Esophagus squamous epithelium (tissue), 5 donors: ENCODE measurements around the gene HLA-DPB1. TPM values are rescaled to one million over a fixed set of nuclear protein-coding genes. Genes with fewer than 3 reads are reported as not detected.
A peak's percentile ranks its signal among the peaks of the same experiment; 100 is the strongest.

Experiments
- DNase-seq: peaks from one replicate; lab custom pipeline; 2025; lab: John Stamatoyannopoulos, UW
- H3K27ac ChIP-seq, 4 donors: fragments of 200-600 bp; sonication (generic); one replicate each; pipeline ENCODE4 v1.5.1; 2016 to 2019; ENCODE audit warnings: mild to moderate bottlenecking in 1 of 4
- H3K27me3 ChIP-seq, 4 donors: fragments of 200-600 bp; sonication (generic); 1 replicate in 3 of 4; 2 replicates in 1 of 4; pipeline versions ENCODE4 v1.5.1 to v1.6.0; 2017 to 2021; ENCODE audit warnings: antibody characterized with exemption in 1 of 4
- H3K36me3 ChIP-seq, 3 donors: fragments of 200-600 bp; sonication (generic); one replicate each; pipeline ENCODE4 v1.5.1; 2016 to 2019
- H3K4me1 ChIP-seq, 3 donors: fragments of 200-600 bp; sonication (generic); one replicate each; pipeline ENCODE4 v1.5.1; 2017 to 2019
- H3K4me3 ChIP-seq, 4 donors: fragments of 200-600 bp; sonication (generic); 1 replicate in 3 of 4; 2 replicates in 1 of 4; pipeline ENCODE4 v1.5.1; 2016 to 2019; ENCODE audit warnings: mild to moderate bottlenecking in 2 of 4, moderate library complexity in 1 of 4
- H3K9me3 ChIP-seq, 3 donors: fragments of 200-600 bp; sonication (generic); one replicate each; pipeline ENCODE4 v1.5.1; 2016 to 2019
- POLR2A ChIP-seq, 4 donors: fragments of 450-650 bp; IDR thresholded peaks; one replicate each; pipeline ENCODE4 v1.6.1; 2017; ENCODE audit warnings: antibody characterized with exemption in 4 of 4, mild to moderate bottlenecking in 4 of 4, moderate library complexity in 3 of 4
- WGBS, 2 donors: methylation state at CpG; one replicate each; pipeline ENCODE4 v1.1.5; 2018; 5-methylcytosine and 5-hydroxymethylcytosine counted together
- intact Hi-C: fragments of 100-400 bp; cut with DNase I; formaldehyde crosslinking; loops from one replicate; pipeline ENCODE4 v1.15.0; 2022
- total RNA-seq, 4 donors: library from RNA; depleted of rRNA; stranded (reverse); fragments of >200 nt; gene quantifications; one replicate each; pipeline ENCODE4 v1.1.0, GENCODE V29; 2016
- TF ChIP-seq, protein P1 (sequence below), 6 experiments: fragments of 450-650 bp in 4 of 6; fragments of 200-600 bp in 2 of 6; sonication (generic) in 2 of 6; IDR thresholded peaks; one replicate each; pipeline ENCODE4 v1.5.1; 2016 to 2019; ENCODE audit warnings: antibody characterized with exemption in 6 of 6, mild to moderate bottlenecking in 4 of 6, moderate library complexity in 4 of 6
- donor health status: DM: yes; HTN: yes; CAD: no.

HLA-DPB1 gene
- total RNA-seq, 4 donors from 2014 or later = 3.2 to 96.9 (median 45.3) TPM

DNA sequence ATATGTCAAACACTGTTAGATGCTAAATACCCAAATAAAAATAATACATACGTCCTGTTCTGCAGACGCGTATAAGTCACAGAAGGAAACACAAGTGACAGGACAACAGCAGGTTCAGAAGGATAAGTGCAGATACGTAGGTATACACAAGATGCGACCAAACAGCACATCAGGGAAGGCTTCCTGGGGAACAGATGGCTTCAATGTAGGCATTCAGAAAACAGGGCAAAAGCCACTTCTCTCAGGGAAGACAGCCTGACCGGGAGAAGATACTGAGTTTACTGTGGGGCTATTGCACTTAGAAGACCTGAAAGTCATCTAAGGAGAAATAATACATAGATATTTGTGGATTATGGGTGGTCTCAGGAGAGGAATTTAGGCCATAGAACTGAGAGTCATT is 4.2 kb upstream of the HLA-DPB1 start:
- no peaks in the 10 kb centered on the region for H3K4me1 ChIP-seq
- no peak for DNase-seq
- intact Hi-C loops = no loop called here
- H3K36me3 ChIP-seq = peaks cover 0 to 21% (median 0%) of the 10 kb centered on the region in 3 donors
- no peaks in the 10 kb centered on the region for H3K9me3 ChIP-seq
- H3K27me3 ChIP-seq = no peaks in the 10 kb centered on the region
- TF ChIP-seq POLR2A (IDR thresholded peaks at IDR 0.05) = no peak
- TF ChIP-seq, protein P1, sequence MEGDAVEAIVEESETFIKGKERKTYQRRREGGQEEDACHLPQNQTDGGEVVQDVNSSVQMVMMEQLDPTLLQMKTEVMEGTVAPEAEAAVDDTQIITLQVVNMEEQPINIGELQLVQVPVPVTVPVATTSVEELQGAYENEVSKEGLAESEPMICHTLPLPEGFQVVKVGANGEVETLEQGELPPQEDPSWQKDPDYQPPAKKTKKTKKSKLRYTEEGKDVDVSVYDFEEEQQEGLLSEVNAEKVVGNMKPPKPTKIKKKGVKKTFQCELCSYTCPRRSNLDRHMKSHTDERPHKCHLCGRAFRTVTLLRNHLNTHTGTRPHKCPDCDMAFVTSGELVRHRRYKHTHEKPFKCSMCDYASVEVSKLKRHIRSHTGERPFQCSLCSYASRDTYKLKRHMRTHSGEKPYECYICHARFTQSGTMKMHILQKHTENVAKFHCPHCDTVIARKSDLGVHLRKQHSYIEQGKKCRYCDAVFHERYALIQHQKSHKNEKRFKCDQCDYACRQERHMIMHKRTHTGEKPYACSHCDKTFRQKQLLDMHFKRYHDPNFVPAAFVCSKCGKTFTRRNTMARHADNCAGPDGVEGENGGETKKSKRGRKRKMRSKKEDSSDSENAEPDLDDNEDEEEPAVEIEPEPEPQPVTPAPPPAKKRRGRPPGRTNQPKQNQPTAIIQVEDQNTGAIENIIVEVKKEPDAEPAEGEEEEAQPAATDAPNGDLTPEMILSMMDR (IDR thresholded peaks at IDR 0.05) = no peak
- no peak overlapping the region for H3K27ac ChIP-seq
- 62 to 86% methylated on average over 6 of the region's 6 CpGs for WGBS, 2 donors
- peak overlapping the region in 2 of 4 donors; percentile 31 to 63 for H3K4me3 ChIP-seq

DNA sequence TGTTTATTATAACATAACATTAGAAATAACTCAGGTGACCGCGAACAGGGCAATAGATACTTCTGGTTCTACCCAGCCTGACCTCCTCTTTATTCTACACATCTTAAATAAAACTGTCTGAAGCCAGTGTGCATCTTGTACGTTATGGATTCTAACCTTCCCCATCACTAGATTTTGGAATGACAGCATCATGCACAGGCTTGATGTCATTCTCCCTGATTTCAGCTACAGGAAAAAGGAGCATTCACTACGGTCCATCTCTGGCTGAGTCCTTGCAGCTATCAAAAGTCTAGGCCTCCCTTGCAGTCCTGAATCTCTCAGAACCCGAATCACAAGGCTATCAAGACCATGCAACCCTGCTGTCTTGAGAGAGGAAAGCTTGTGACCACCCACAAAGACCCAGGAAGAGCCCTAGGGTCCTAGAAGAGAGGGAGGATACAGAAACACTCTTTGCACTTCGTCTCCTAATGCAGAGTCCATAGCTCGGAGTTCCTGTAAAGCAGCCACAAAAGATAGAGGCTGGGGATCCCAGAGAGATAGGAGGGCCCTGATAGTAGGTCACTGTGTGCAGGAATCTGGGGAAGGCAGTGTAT is 3.2 kb upstream of the HLA-DPB1 start:
- peak overlapping the region in 3 of 4 donors; percentile 31 to 63 (median 33) for H3K4me3 ChIP-seq
- DNase-seq = no peak
- H3K4me1 ChIP-seq = no peaks in the 10 kb centered on the region
- no peak for TF ChIP-seq POLR2A (IDR thresholded peaks at IDR 0.05)
- TF ChIP-seq, protein P1 (IDR thresholded peaks at IDR 0.05) = no peak
- intact Hi-C loops = no loop called here
- 67 to 86% methylated on average over 6 to 7 of the region's 7 CpGs for WGBS, 2 donors
- no peaks in the 10 kb centered on the region for H3K9me3 ChIP-seq
- peaks cover 0 to 13% (median 0%) of the 10 kb centered on the region in 3 donors for H3K36me3 ChIP-seq
- H3K27me3 ChIP-seq = no peaks in the 10 kb centered on the region
- H3K27ac ChIP-seq = peak overlapping the region in 3 of 4 donors; percentile 48 to 60 (median 52)

DNA sequence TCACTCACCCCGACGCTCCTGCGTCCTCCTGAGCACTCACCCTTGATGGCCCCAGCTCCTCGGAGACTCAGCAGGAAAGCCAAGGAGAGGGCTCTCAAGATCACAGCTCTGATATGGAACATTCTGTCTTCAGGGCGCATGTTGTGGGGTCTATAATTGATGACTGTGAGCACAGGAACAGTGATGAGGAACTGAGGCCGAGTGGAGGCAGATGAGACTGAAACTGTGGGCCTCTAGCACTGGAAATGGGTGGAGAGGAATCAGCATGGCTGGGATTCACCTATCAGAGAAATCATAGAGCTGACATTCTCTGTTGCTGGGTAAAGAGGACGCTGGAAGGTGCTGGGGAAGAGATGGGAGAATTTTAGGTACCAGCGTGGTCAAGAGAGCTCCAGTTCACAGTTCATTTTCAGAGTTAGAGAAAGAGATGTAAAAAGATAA is 2.3 kb upstream of the HLA-DPB1 start, which contains the start of gene HLA-DPA1:
HLA-DPA1 (minus strand) TSS at position 219 of the 441 bp plus-strand sequence.
- TF ChIP-seq POLR2A (IDR thresholded peaks at IDR 0.05) = peak in 3 of 4 donors; percentile 15 to 84 (median 48)
- TF ChIP-seq, protein P1 (IDR thresholded peaks at IDR 0.05) = no peak
- no peaks in the 10 kb centered on the region for H3K9me3 ChIP-seq
- peaks cover 0 to 10% (median 0%) of the 10 kb centered on the region in 3 donors for H3K36me3 ChIP-seq
- 41 to 51% methylated on average over 8 of the region's 8 CpGs for WGBS, 2 donors
- peak within 1 kb of the TSS; percentile 40 to 81 (median 68) for H3K27ac ChIP-seq
- intact Hi-C loops = no loop called here
- H3K4me1 ChIP-seq = no peaks in the 10 kb centered on the region
- DNase-seq = no peak
- no peaks in the 10 kb centered on the region for H3K27me3 ChIP-seq
- peak within 1 kb of the TSS; percentile 3 to 63 (median 32) for H3K4me3 ChIP-seq

DNA sequence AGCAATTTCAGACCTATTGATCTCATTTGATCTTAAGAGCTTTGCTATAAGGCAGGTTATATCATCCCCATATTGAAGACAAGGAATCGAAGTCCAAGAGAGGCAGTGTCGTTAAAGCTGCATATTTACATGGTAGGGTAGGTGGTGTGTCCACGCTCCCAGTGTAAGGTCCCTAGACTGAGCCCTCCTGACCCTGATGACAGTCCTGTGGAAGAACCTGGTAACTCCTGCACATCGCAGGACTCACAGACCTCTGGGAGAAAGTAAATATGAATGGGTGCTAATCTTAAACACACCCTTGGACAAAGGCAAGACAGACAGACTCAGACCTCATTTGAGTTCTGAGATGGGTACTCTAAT is 602 bp upstream of the HLA-DPB1 start:
- Histone ChIP-seq H3K9me3 (no peaks in the 10 kb centered on the region), H3K4me1 (peaks cover 0 to 6% (median 3%) of the 10 kb centered on the region in 3 donors), H3K4me3 (peak overlapping the region in 1 of 4 donors; percentile 63), H3K36me3 (no peaks in the 10 kb centered on the region), H3K27ac (peak overlapping the region in 3 of 4 donors; percentile 61 to 77 (median 74)), H3K27me3 (no peaks in the 10 kb centered on the region)
- intact Hi-C loops = no loop called here
- 76 to 88% methylated on average over 4 of the region's 4 CpGs for WGBS, 2 donors
- TF ChIP-seq POLR2A (IDR thresholded peaks at IDR 0.05) = no peak
- TF ChIP-seq, protein P1 (IDR thresholded peaks at IDR 0.05) = no peak
- no peak for DNase-seq

DNA sequence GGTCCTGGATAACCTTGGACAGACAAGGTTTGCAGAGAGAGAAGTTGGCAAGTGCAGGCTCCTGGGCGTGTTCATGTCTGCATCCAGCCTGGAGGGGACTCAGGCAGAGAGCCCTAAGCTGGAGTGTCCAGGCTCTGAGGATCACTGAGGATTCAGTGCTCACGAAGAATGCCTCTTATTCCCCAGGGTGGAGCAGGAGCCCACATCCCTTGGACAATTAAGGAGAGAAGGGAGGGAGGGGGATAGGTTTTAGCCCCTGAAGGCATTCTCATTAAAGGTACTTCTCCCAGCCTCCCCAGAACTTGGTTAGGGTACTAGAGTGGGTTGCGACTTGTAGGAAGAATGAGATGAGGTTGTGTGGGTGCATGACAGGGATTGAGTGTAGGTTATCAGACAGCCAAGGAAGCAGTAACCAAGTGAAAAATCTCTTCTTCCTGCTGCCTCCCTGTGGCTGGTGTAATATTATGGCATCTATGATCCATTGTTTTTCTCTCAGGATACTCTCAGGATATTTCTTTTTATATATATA is 680 bp downstream of the HLA-DPB1 start:
- intact Hi-C loops = no loop called here
- Histone ChIP-seq H3K9me3 (no peaks in the 10 kb centered on the region), H3K4me1 (peaks cover 4 to 19% (median 7%) of the 10 kb centered on the region in 3 donors), H3K27ac (peak overlapping the region; percentile 61 to 85 (median 70)), H3K36me3 (no peaks in the 10 kb centered on the region), H3K4me3 (peak overlapping the region; percentile 12 to 63 (median 33)), H3K27me3 (no peaks in the 10 kb centered on the region)
- WGBS, 2 donors = 41 to 63% methylated on average over 2 to 3 of the region's 3 CpGs
- no peak for TF ChIP-seq POLR2A (IDR thresholded peaks at IDR 0.05)
- TF ChIP-seq, protein P1 (IDR thresholded peaks at IDR 0.05) = no peak
- no peak for DNase-seq
